Peyer's patch (tissue), 4 donors: ENCODE measurements around the gene BICRA. TPM values are rescaled to one million over a fixed set of nuclear protein-coding genes. Genes with fewer than 3 reads are reported as not detected.

Source experiments
- DNase-seq, 3 donors: peaks; one replicate each; pipeline ENCODE4 v3.0.0-alpha.2; 2017 to 2019
- H3K27ac ChIP-seq, 4 donors: fragments of 200-600 bp; sonication (generic); one replicate each; pipeline ENCODE4 v1.5.1; 2016 to 2019
- H3K27me3 ChIP-seq, 2 donors: fragments of 200-600 bp; sonication (generic); one replicate each; pipeline ENCODE4 v1.5.1; 2019
- H3K36me3 ChIP-seq, 3 donors: fragments of 200-600 bp; sonication (generic); one replicate each; pipeline ENCODE4 v1.5.1; 2016 to 2019
- H3K4me1 ChIP-seq, 4 donors: fragments of 200-600 bp; sonication (generic); one replicate each; pipeline ENCODE4 v1.5.1; 2016 to 2019
- H3K4me3 ChIP-seq, 4 donors: fragments of 200-600 bp; sonication (generic); 1 replicate in 3 of 4; 2 replicates in 1 of 4; pipeline ENCODE4 v1.5.1; 2016 to 2019; ENCODE audit warnings: mild to moderate bottlenecking in 1 of 4
- H3K9me3 ChIP-seq, 4 donors: fragments of 200-600 bp; sonication (generic); one replicate each; pipeline ENCODE4 v1.5.1; 2016 to 2019; ENCODE audit warnings: mild to moderate bottlenecking in 1 of 4
- POLR2A ChIP-seq, 2 donors: fragments of 450-650 bp; IDR thresholded peaks; one replicate each; pipeline ENCODE4 v1.5.1; 2017; ENCODE audit warnings: antibody characterized with exemption in 2 of 2, mild to moderate bottlenecking in 2 of 2, moderate library complexity in 2 of 2
- total RNA-seq, 4 donors: library from RNA; depleted of rRNA; stranded (reverse); fragments of >200 nt; gene quantifications; one replicate each; pipeline ENCODE4 v1.1.0, GENCODE V29; 2016
- TF ChIP-seq, protein P1 (sequence below), 6 experiments: fragments of 450-650 bp in 4 of 6; fragments of 200-600 bp in 2 of 6; sonication (generic) in 1 of 6; IDR thresholded peaks; one replicate each; pipeline ENCODE4 v1.5.1; 2017 to 2019; ENCODE audit warnings: antibody characterized with exemption in 6 of 6, mild to moderate bottlenecking in 3 of 6, moderate library complexity in 1 of 6

Gene BICRA
- total RNA-seq, 4 donors from 2014 or later: 8.2 to 14.9 (median 13.3) TPM

DNA sequence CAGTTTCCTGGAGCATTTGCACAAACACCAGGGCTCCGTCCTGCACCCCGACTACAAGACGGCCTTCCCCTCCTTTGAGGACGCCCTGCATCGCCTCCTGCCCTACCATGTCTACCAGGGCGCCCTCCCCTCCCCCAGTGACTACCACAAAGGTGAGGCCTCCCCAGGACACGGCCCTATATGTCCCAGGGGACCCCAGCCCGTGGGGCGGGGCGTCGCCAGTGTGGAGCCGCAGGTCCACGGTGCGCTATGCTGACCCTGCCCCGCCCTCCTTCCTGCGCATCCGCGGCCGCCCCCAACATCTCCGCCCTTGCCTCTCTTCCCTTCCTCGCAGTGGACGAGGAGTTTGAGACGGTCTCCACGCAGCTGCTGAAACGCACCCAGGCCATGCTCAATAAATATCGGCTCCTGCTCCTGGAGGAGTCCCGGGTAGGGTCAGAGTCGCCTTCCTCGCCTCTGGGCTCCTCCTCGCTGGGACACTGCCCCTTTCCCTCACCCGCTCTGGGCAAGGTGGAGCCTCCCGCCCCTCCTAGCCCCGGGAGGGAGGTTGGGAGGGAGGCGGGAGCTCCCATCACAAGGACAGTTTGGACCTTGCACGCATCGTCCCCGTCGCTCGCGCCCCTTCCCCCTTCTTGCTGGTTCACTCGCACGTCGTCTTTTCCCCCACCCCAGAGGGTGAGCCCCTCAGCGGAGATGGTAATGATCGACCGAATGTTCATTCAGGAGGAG, 89.9 kb downstream of the BICRA start:
- Histone ChIP-seq H3K27me3 (no peaks in the 10 kb centered on the region), H3K4me3 (no peak overlapping the region), H3K36me3 (peaks cover 0 to 48% (median 0%) of the 10 kb centered on the region in 3 donors), H3K9me3 (no peaks in the 10 kb centered on the region), H3K27ac (no peak overlapping the region), H3K4me1 (no peaks in the 10 kb centered on the region)
- TF ChIP-seq POLR2A (IDR thresholded peaks at IDR 0.05): no peak
- TF ChIP-seq, protein P1, sequence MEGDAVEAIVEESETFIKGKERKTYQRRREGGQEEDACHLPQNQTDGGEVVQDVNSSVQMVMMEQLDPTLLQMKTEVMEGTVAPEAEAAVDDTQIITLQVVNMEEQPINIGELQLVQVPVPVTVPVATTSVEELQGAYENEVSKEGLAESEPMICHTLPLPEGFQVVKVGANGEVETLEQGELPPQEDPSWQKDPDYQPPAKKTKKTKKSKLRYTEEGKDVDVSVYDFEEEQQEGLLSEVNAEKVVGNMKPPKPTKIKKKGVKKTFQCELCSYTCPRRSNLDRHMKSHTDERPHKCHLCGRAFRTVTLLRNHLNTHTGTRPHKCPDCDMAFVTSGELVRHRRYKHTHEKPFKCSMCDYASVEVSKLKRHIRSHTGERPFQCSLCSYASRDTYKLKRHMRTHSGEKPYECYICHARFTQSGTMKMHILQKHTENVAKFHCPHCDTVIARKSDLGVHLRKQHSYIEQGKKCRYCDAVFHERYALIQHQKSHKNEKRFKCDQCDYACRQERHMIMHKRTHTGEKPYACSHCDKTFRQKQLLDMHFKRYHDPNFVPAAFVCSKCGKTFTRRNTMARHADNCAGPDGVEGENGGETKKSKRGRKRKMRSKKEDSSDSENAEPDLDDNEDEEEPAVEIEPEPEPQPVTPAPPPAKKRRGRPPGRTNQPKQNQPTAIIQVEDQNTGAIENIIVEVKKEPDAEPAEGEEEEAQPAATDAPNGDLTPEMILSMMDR (IDR thresholded peaks at IDR 0.05): no peak
- DNase-seq: no peak

DNA sequence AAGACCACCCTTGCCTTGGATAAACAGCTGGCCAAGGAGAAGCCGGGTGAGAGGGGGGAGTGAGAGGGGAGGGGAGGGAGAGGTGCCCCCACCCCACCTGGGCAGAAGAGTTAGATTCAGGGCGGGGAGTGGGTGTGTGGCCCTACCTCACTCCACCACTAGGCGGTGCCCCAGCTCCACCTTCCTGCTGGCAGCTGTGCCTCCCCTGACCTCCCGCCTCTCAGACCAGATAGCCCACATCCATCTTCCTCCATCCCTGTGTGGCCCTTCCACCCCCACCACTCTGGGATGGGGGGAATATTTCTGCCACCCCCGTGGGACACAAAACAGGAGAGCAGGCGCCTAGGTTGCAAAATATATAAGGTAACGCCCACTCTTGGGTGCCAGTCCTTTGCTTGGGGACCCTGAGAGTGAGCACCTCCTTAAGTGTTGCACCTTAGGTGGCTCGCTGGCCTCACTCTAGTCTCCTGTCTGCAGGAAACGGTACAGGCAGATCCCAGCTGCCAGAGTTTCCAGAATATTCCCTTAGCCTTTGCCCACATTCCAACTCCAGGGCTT, 90.5 kb downstream of the BICRA start:
- Histone ChIP-seq H3K4me3 (no peak overlapping the region), H3K27me3 (no peaks in the 10 kb centered on the region), H3K9me3 (no peaks in the 10 kb centered on the region), H3K36me3 (peaks cover 0 to 48% (median 0%) of the 10 kb centered on the region in 3 donors), H3K4me1 (no peaks in the 10 kb centered on the region), H3K27ac (no peak overlapping the region)
- TF ChIP-seq POLR2A (IDR thresholded peaks at IDR 0.05): no peak
- TF ChIP-seq, protein P1 (IDR thresholded peaks at IDR 0.05): peak; percentile 31 to 72 (median 69)
- DNase-seq: peak; percentile 30 to 76 (median 71)

DNA sequence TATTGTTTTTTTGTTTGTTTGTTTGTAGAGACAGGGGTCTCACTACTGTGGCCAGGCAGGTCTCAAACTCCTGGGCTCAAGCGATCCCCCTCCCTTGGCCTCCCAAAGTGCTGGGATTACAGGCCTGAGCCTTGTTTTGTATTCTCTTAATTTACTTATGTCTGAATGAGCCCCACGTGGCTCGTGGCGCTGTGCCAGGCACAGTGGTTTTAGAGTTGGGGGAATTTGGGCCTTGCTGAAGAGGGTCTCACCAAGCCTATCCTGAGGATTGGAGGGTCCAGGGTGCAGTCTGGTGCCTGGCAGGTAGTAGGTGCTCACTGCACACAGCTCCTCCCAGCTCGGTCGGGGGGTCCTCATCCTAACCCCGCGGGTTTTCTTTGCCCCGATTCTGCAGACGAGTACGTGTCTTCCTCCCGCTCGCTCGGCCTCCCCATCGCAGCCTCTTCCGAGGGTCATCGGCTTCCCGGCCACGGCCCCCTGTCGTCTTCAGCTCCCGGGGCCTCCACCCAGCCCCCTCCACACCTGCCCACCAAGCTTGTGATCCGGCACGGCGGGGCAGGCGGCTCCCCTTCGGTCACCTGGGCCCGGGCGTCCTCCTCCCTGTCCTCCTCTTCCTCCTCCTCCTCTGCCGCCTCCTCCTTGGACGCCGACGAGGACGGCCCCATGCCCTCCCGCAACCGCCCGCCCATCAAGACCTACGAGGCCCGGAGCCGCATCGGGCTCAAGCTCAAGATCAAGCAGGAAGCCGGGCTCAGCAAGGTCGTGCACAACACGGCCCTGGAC, 92.2 kb downstream of the BICRA start:
- TF ChIP-seq POLR2A (IDR thresholded peaks at IDR 0.05): no peak
- TF ChIP-seq, protein P1 (IDR thresholded peaks at IDR 0.05): no peak
- no peak for DNase-seq
- Histone ChIP-seq H3K4me3 (no peak overlapping the region), H3K36me3 (peaks cover 0 to 48% (median 0%) of the 10 kb centered on the region in 3 donors), H3K9me3 (no peaks in the 10 kb centered on the region), H3K4me1 (no peaks in the 10 kb centered on the region), H3K27me3 (no peaks in the 10 kb centered on the region), H3K27ac (no peak overlapping the region)

DNA sequence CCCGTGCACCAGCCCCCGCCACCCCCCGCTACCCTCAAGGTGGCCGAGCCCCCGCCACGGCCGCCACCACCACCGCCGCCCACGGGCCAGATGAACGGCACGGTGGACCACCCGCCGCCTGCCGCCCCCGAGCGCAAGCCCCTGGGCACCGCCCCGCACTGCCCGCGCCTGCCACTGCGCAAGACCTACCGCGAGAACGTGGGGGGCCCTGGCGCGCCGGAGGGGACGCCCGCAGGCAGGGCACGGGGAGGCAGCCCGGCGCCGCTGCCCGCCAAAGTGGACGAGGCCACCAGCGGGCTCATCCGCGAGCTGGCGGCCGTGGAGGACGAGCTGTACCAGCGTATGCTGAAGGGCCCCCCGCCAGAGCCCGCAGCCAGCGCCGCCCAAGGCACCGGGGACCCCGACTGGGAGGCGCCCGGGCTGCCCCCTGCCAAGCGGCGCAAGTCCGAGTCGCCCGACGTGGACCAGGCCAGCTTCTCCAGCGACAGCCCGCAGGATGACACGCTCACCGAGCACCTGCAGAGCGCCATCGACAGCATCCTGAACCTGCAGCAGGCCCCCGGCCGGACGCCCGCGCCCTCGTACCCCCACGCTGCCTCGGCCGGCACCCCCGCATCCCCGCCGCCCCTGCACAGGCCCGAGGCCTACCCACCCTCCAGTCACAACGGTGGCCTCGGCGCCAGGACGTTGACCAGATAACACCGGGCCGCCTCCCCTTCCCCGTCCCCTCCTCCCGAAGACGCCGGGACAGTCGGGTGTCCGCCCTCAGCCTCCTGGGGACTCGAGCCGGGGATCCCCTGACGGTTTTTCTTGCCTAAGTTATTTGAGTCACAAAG, 93.0 kb downstream of the BICRA start:
- Histone ChIP-seq H3K27ac (no peak overlapping the region), H3K36me3 (peaks cover 0 to 48% (median 0%) of the 10 kb centered on the region in 3 donors), H3K9me3 (no peaks in the 10 kb centered on the region), H3K4me1 (no peaks in the 10 kb centered on the region), H3K27me3 (no peaks in the 10 kb centered on the region), H3K4me3 (no peak overlapping the region)
- DNase-seq: no peak
- TF ChIP-seq, protein P1 (IDR thresholded peaks at IDR 0.05): no peak
- TF ChIP-seq POLR2A (IDR thresholded peaks at IDR 0.05): no peak

DNA sequence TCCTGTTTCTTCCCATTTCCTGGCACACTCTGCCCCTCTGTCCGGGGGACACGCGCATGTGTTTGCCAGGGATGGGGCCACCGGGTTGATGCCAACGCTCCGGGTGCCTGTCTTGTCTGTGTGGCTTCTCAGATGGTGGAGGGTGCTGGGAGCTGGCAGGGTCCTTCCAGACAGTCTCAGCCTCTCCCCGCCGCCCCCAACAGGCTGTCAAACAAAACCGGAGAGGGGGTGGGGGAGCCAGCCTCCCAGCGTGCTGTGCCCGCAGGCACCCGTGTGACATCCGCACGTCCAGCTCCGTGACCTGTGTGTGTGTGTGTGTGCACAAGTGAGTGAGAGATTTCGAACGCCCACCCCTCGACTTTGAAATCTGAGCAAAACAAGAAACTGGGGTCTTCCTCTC, 93.7 kb downstream of the BICRA start:
- Histone ChIP-seq H3K4me1 (no peaks in the 10 kb centered on the region), H3K36me3 (peaks cover 0 to 48% (median 0%) of the 10 kb centered on the region in 3 donors), H3K27me3 (no peaks in the 10 kb centered on the region), H3K9me3 (no peaks in the 10 kb centered on the region), H3K4me3 (no peak overlapping the region), H3K27ac (no peak overlapping the region)
- TF ChIP-seq POLR2A (IDR thresholded peaks at IDR 0.05): no peak
- TF ChIP-seq, protein P1 (IDR thresholded peaks at IDR 0.05): no peak
- no peak for DNase-seq
